Prostate gland (tissue), 2 donors: Measurements from ENCODE around the gene EHMT1. TPM values are rescaled to one million over a fixed set of nuclear protein-coding genes. Genes with fewer than 3 reads are reported as not detected.

Experiments
- DNase-seq: peaks from one replicate; pipeline ENCODE4 v3.0.0-alpha.2; 2019; ENCODE audit warnings: low spot score
- H3K27ac ChIP-seq, 2 donors: fragments of 200-600 bp; sonication (generic); 2 replicates each; pipeline ENCODE4 v1.5.1; 2017 to 2019
- H3K27me3 ChIP-seq: fragments of 200-600 bp; sonication (generic); replicated peaks from 2 replicates; pipeline ENCODE4 v1.5.1; 2019; ENCODE audit not compliant: insufficient read depth
- H3K36me3 ChIP-seq, 2 donors: fragments of 200-600 bp; sonication (generic); 1 replicate in 1 of 2; 2 replicates in 1 of 2; pipeline versions ENCODE4 v1.5.1 to v1.8.1; 2017 to 2019
- H3K4me1 ChIP-seq: fragments of 200-600 bp; sonication (generic); replicated peaks from 2 replicates; pipeline ENCODE4 v1.5.1; 2019
- H3K4me3 ChIP-seq, 2 donors: fragments of 200-600 bp; sonication (generic); 2 replicates each; pipeline ENCODE4 v1.5.1; 2017 to 2019
- H3K9me3 ChIP-seq: fragments of 200-600 bp; sonication (generic); 2 replicates; pipeline ENCODE4 v1.5.1; 2017
- CTCF ChIP-seq, 4 experiments: fragments of 200-600 bp in 2 of 4; fragments of 450-650 bp in 2 of 4; sonication (generic) in 2 of 4; IDR thresholded peaks; 1 replicate in 3 of 4; 2 replicates in 1 of 4; pipeline ENCODE4 v1.5.1; 2016 to 2019; ENCODE audit warnings: antibody characterized with exemption in 4 of 4, mild to moderate bottlenecking in 2 of 4, moderate library complexity in 2 of 4
- POLR2A ChIP-seq: fragments of 450-650 bp; IDR thresholded peaks from one replicate; pipeline ENCODE4 v1.6.1; 2016; ENCODE audit warnings: antibody characterized with exemption, mild to moderate bottlenecking
- POLR2AphosphoS5 ChIP-seq: sonication (generic); formaldehyde crosslinking; IDR thresholded peaks from one replicate; pipeline ENCODE4 v1.6.1; 2017; ENCODE audit warnings: antibody characterized with exemption
- WGBS: methylation state at CpG from one replicate; pipeline ENCODE4 v1.1.5; 2018; 5-methylcytosine and 5-hydroxymethylcytosine counted together
- intact Hi-C: fragments of 100-400 bp; cut with DNase I; formaldehyde crosslinking; loops from one replicate; pipeline ENCODE4 v1.14.2; 2022
- total RNA-seq, 2 donors: library from RNA; depleted of rRNA; stranded (reverse); fragments of >200 nt; gene quantifications; one replicate each; pipeline ENCODE4 v1.1.0, GENCODE V29; 2016

EHMT1 gene
- total RNA-seq, 2 donors from 2014 or later, result 81.3 to 149 TPM

- Histone ChIP-seq H3K36me3 (no peaks in the 10 kb centered on the region), H3K4me3 (no peak overlapping the region), H3K9me3 (no peaks in the 10 kb centered on the region), H3K27me3 (no peaks in the 10 kb centered on the region), H3K27ac (no peak overlapping the region), H3K4me1 (peaks cover 6% of the 10 kb centered on the region)
- intact Hi-C loops, result no loop called here
- no peak for DNase-seq
- 44% methylated on average over 1 of the region's 1 CpG for WGBS
- no peak for TF ChIP-seq POLR2A
- TF ChIP-seq CTCF (IDR thresholded peaks at IDR 0.05), result no peak
- TF ChIP-seq POLR2AphosphoS5, result no peak
Observed at GRCh38 chr9:137630126-137630525, 11.3 kb downstream of the EHMT1 start.

GRCh38 chr9:137630679-137631078 is 11.9 kb downstream of the EHMT1 start:
- Histone ChIP-seq H3K4me1 (peaks cover 6% of the 10 kb centered on the region), H3K9me3 (no peaks in the 10 kb centered on the region), H3K27ac (no peak overlapping the region), H3K27me3 (no peaks in the 10 kb centered on the region), H3K36me3 (no peaks in the 10 kb centered on the region), H3K4me3 (no peak overlapping the region)
- WGBS, result 69% methylated on average over 4 of the region's 4 CpGs
- intact Hi-C loops, result no loop called here
- no peak for TF ChIP-seq POLR2A
- no peak for TF ChIP-seq POLR2AphosphoS5
- no peak for DNase-seq

- DNase-seq, result no peak
- WGBS, result 86% methylated on average over 16 of the region's 16 CpGs
- Histone ChIP-seq H3K9me3 (no peaks in the 10 kb centered on the region), H3K4me3 (no peak overlapping the region), H3K27ac (no peak overlapping the region), H3K36me3 (no peaks in the 10 kb centered on the region), H3K27me3 (no peaks in the 10 kb centered on the region), H3K4me1 (peaks cover 6% of the 10 kb centered on the region)
- intact Hi-C loops, result no loop called here
- TF ChIP-seq POLR2A (no peak), POLR2AphosphoS5 (no peak), CTCF (IDR thresholded peaks at IDR 0.05) (no peak)
Observed at GRCh38 chr9:137631345-137632229, 12.8 kb downstream of the EHMT1 start.

- intact Hi-C loops, result no loop called here
- DNase-seq, result no peak
Observed at GRCh38 chr9:137632230-137633161, 13.7 kb downstream of the EHMT1 start.

More at GRCh38 chr9:137632230-137633161, 13.7 kb downstream of the EHMT1 start:
- TF ChIP-seq POLR2A (no peak), CTCF (IDR thresholded peaks at IDR 0.05) (no peak), POLR2AphosphoS5 (no peak)
- Histone ChIP-seq H3K36me3 (no peaks in the 10 kb centered on the region), H3K27me3 (no peaks in the 10 kb centered on the region), H3K4me1 (peaks cover 6% of the 10 kb centered on the region), H3K4me3 (no peak overlapping the region), H3K27ac (no peak overlapping the region), H3K9me3 (no peaks in the 10 kb centered on the region)
- WGBS, result 74% methylated on average over 23 of the region's 23 CpGs
